Naive thymus-derived CD4-positive, alpha-beta T cell (primary cell): ENCODE results near the gene PODNL1. TPM values are rescaled to one million over a fixed set of nuclear protein-coding genes. Genes with fewer than 3 reads are reported as not detected.

Experiments
- ATAC-seq: fragments of 150-1000 bp; cut with Tn5 transposase; 2 replicates; pipeline ENCODE4 v1.10.0; 2021; ENCODE audit warnings: mild to moderate bottlenecking, moderate library complexity
- CTCF ChIA-PET: fragments of 350-600 bp; sonication (Branson Sonifier 250); formaldehyde crosslinking; loops from one replicate; lab custom pipeline; 2021; ENCODE audit warnings: antibody characterized with exemption; lab: Charles Lee
- POLR2A ChIA-PET: fragments of 350-600 bp; sonication (Branson Sonifier 250); formaldehyde crosslinking; loops from one replicate; lab custom pipeline; 2021; ENCODE audit warnings: antibody characterized with exemption, inconsistent platforms; lab: Charles Lee
- DNase-seq, 9 donors: peaks; one replicate each; pipeline versions ENCODE4 v3.0.0 to v3.0.0-alpha.2; 2020 to 2022; ENCODE audit warnings: mixed read lengths in 1 of 9
- H3K27ac ChIP-seq: one replicate; pipeline ENCODE4 v1.7.0; 2013; ENCODE audit warnings: mild to moderate bottlenecking, low read depth, low read length, moderate library complexity
- H3K27me3 ChIP-seq, 2 donors: one replicate each; pipeline ENCODE4 v1.7.0; 2013; ENCODE audit warnings: low read length in 2 of 2, mild to moderate bottlenecking in 2 of 2, moderate library complexity in 2 of 2; ENCODE audit not compliant: control insufficient read depth in 2 of 2, insufficient read depth in 2 of 2
- H3K36me3 ChIP-seq, 3 experiments: 1 replicate in 2 of 3; 2 replicates in 1 of 3; pipeline ENCODE4 v1.7.0; 2013; ENCODE audit warnings: low read length in 3 of 3, mild to moderate bottlenecking in 3 of 3, moderate library complexity in 1 of 3; ENCODE audit not compliant: insufficient read depth in 3 of 3, control insufficient read depth in 2 of 3
- H3K4me1 ChIP-seq, 2 donors: one replicate each; pipeline ENCODE4 v1.7.0; 2013; ENCODE audit warnings: low read length in 2 of 2, mild to moderate bottlenecking in 2 of 2, moderate library complexity in 1 of 2; ENCODE audit not compliant: control insufficient read depth in 2 of 2, insufficient read depth in 2 of 2
- H3K4me3 ChIP-seq: 2 replicates; pipeline ENCODE4 v1.7.0; 2013; ENCODE audit warnings: mild to moderate bottlenecking, low read length
- H3K9me3 ChIP-seq, 3 experiments: 1 replicate in 2 of 3; 2 replicates in 1 of 3; pipeline ENCODE4 v1.7.0; 2013; ENCODE audit warnings: low read length in 3 of 3; ENCODE audit not compliant: control insufficient read depth in 2 of 3
- H3K27ac Mint-ChIP-seq, 9 donors: one replicate each; pipeline ENCODE4 v1.8.0; 2020 to 2022; ENCODE audit warnings: mixed read lengths in 9 of 9, mild to moderate bottlenecking in 8 of 9, moderate library complexity in 5 of 9, inconsistent platforms in 2 of 9
- H3K27me3 Mint-ChIP-seq, 5 donors: one replicate each; pipeline ENCODE4 v1.8.0; 2021 to 2022; ENCODE audit warnings: mixed read lengths in 5 of 5, mild to moderate bottlenecking in 1 of 5
- H3K36me3 Mint-ChIP-seq, 5 donors: one replicate each; pipeline ENCODE4 v1.8.0; 2020 to 2022; ENCODE audit warnings: mixed read lengths in 5 of 5, mild to moderate bottlenecking in 3 of 5, inconsistent platforms in 1 of 5
- H3K4me1 Mint-ChIP-seq, 7 donors: one replicate each; pipeline ENCODE4 v1.8.0; 2020 to 2022; ENCODE audit warnings: mixed read lengths in 7 of 7, mild to moderate bottlenecking in 3 of 7, inconsistent platforms in 1 of 7
- H3K4me3 Mint-ChIP-seq, 10 donors: one replicate each; pipeline ENCODE4 v1.8.0; 2020 to 2022; ENCODE audit warnings: mild to moderate bottlenecking in 10 of 10, mixed read lengths in 10 of 10, moderate library complexity in 6 of 10, inconsistent platforms in 2 of 10
- H3K9me3 Mint-ChIP-seq, 11 donors: one replicate each; pipeline ENCODE4 v1.8.0; 2020 to 2022; ENCODE audit warnings: mixed read lengths in 11 of 11, mild to moderate bottlenecking in 4 of 11, inconsistent platforms in 1 of 11, moderate library complexity in 1 of 11
- intact Hi-C, 2 donors: fragments of 100-400 bp; cut with micrococcal nuclease; formaldehyde crosslinking; loops; one replicate each; pipeline ENCODE4 v1.15.1; 2023
- polyA plus RNA-seq, 2 donors: library from polyadenylated mRNA; unstranded; fragments of 300-500 nt; fragmentation: Illumina TruSeq; gene quantifications; one replicate each; pipeline ENCODE4 v1.2.3, GENCODE V29; 2021
- total RNA-seq, 6 experiments: library from RNA in 5 of 6; stranded (reverse) in 5 of 6; gene quantifications; 1 replicate in 5 of 6; 2 replicates in 1 of 6; pipeline ENCODE4 v1.2.3 and lab custom pipeline; 2021 to 2026

PODNL1 gene
- total and polyA plus RNA-seq, 7 experiments from 2014 or later = 0.33 to 0.59 TPM; not detected in 5

GRCh38 chr19:13882419-13882795 lies 55.8 kb downstream of the PODNL1 start:
- intact Hi-C loops = loop anchor here (5.0 to 10.0 kb wide), 4 partner anchors 285 to 605 kb away; no protein-coding TSS in a partner anchor
- H3K4me1 ChIP-seq = peaks cover 38 to 50% of the 10 kb centered on the region in 2 donors

GRCh38 chr19:13881692-13882418 lies 56.4 kb downstream of the PODNL1 start:
- H3K4me3 Mint-ChIP-seq = peak overlapping the region; percentile 61 to 89 (median 74)
- peak overlapping the region; percentile 49 for H3K4me3 ChIP-seq
- DNase-seq (peak in 3 of 9 donors; percentile 33 to 56 (median 35)), ATAC-seq (no peak)
- peaks cover 38 to 48% of the 10 kb centered on the region in 2 donors for H3K4me1 ChIP-seq
- no peaks in the 10 kb centered on the region for H3K36me3 Mint-ChIP-seq
- intact Hi-C loops = loop anchor here (2.0 to 10.0 kb wide), 5 partner anchors 25 to 605 kb away; partner anchors contain the start of genes BRME1 (in 1 of the 2) and CC2D1A (in 1 of the 2)
- H3K27me3 ChIP-seq = no peaks in the 10 kb centered on the region
- H3K27ac Mint-ChIP-seq = peak overlapping the region; percentile 50 to 86 (median 77)
- peak overlapping the region; percentile 50 for H3K27ac ChIP-seq
- ChIA-PET CTCF (interaction anchor here (0.6 to 2.8 kb wide), 14 partner anchors 16 to 305 kb away, joined by 3 to 15 read pairs (median 5); partner anchors contain the start of gene ASF1B), POLR2A (interaction anchor here (0.6 to 2.6 kb wide), 10 partner anchors 15 to 210 kb away, joined by 3 to 13 read pairs (median 4); partner anchors contain the start of genes DCAF15 and IL27RA)
- H3K4me1 Mint-ChIP-seq = peaks cover 6 to 43% (median 34%) of the 10 kb centered on the region in 7 donors
- no peaks in the 10 kb centered on the region for H3K9me3 ChIP-seq
- peaks cover 0 to 2% (median 0%) of the 10 kb centered on the region in 11 donors for H3K9me3 Mint-ChIP-seq
- no peaks in the 10 kb centered on the region for H3K36me3 ChIP-seq
- no peaks in the 10 kb centered on the region for H3K27me3 Mint-ChIP-seq

More at GRCh38 chr19:13882419-13882795, 55.8 kb downstream of the PODNL1 start:
- DNase-seq (no peak), ATAC-seq (no peak)
- Histone ChIP-seq H3K9me3 (no peaks in the 10 kb centered on the region), H3K27ac (peak overlapping the region; percentile 50), H3K27me3 (no peaks in the 10 kb centered on the region), H3K36me3 (no peaks in the 10 kb centered on the region), H3K4me3 (peak overlapping the region; percentile 49)
- Mint-ChIP-seq H3K4me3 (peak overlapping the region; percentile 61 to 89 (median 74)), H3K27ac (peak overlapping the region; percentile 50 to 86 (median 77)), H3K9me3 (peaks cover 0 to 2% (median 0%) of the 10 kb centered on the region in 11 donors), H3K36me3 (no peaks in the 10 kb centered on the region), H3K4me1 (peaks cover 6 to 43% (median 34%) of the 10 kb centered on the region in 7 donors), H3K27me3 (no peaks in the 10 kb centered on the region)
- POLR2A ChIA-PET = interaction anchor here (0.8 to 2.6 kb wide), 3 partner anchors 20 to 189 kb away, joined by 3 to 13 read pairs (median 4); partner anchors contain the start of gene IL27RA
- CTCF ChIA-PET = interaction anchor here (0.6 to 2.8 kb wide), 12 partner anchors 15 to 305 kb away, joined by 3 to 15 read pairs (median 6); partner anchors contain the start of gene ASF1B

GRCh38 chr19:13881251-13881691 lies 56.9 kb downstream of the PODNL1 start:
- ATAC-seq = no peak
- H3K4me1 Mint-ChIP-seq = peaks cover 6 to 43% (median 34%) of the 10 kb centered on the region in 7 donors

More at GRCh38 chr19:13881251-13881691, 56.9 kb downstream of the PODNL1 start:
- Mint-ChIP-seq H3K27me3 (no peaks in the 10 kb centered on the region), H3K9me3 (peaks cover 0 to 2% (median 0%) of the 10 kb centered on the region in 11 donors), H3K4me3 (peak overlapping the region in 9 of 10 donors; percentile 9 to 89 (median 75)), H3K27ac (peak overlapping the region in 6 of 9 donors; percentile 12 to 86 (median 76)), H3K36me3 (no peaks in the 10 kb centered on the region)
- H3K4me1 ChIP-seq = peaks cover 38 to 43% of the 10 kb centered on the region in 2 donors
- no peak overlapping the region for H3K27ac ChIP-seq
- H3K4me3 ChIP-seq = peak overlapping the region; percentile 49
- H3K36me3 ChIP-seq = no peaks in the 10 kb centered on the region
- intact Hi-C loops = loop anchor here (2.0 to 10.0 kb wide), 5 partner anchors 26 to 606 kb away; partner anchors contain the start of genes BRME1 (in 1 of the 2) and CC2D1A (in 1 of the 2)
- DNase-seq = peak in 1 of 9 donors; percentile 59
- no peaks in the 10 kb centered on the region for H3K9me3 ChIP-seq
- ChIA-PET POLR2A (interaction anchor here (0.6 to 2.6 kb wide), 11 partner anchors 16 to 350 kb away, joined by 3 to 13 read pairs (median 4); partner anchors contain the start of genes DCAF15, IL27RA and RFX1), CTCF (interaction anchor here (0.7 to 3.1 kb wide), 15 partner anchors 17 to 255 kb away, joined by 3 to 18 read pairs (median 6); partner anchors contain the start of gene ASF1B)
- no peaks in the 10 kb centered on the region for H3K27me3 ChIP-seq

Other genes starting within 250 kb of the PODNL1 start
- gene MRI1, start 173.9 kb downstream of the PODNL1 start, total RNA-seq = 10 to 100 TPM; 29.1 to 56.2 (median 49.2) TPM
- gene MRI1, start 173.9 kb downstream of the PODNL1 start, polyA plus RNA-seq = 10 to 100 TPM in 1 of 2 donors, 1 to 10 TPM in 1; 7.1 to 22.4 TPM
- 100 to 1,000 TPM in 1 of 5 experiments, 10 to 100 TPM in 4; 57.2 to 108 (median 86.2) TPM for gene C19orf53, start 164.0 kb downstream of the PODNL1 start, total RNA-seq
- gene C19orf53, start 164.0 kb downstream of the PODNL1 start, polyA plus RNA-seq = 100 to 1,000 TPM; 203 to 289 TPM
- 1 to 10 TPM; 4.8 to 7.8 (median 5.9) TPM for gene ZSWIM4, start 143.0 kb downstream of the PODNL1 start, total RNA-seq
- 1 to 10 TPM in 1 of 2 donors, under 1 TPM in 1; 0.73 to 1.6 TPM for gene ZSWIM4, start 143.0 kb downstream of the PODNL1 start, polyA plus RNA-seq
- gene NANOS3, start 61.3 kb downstream of the PODNL1 start, total RNA-seq = 1 to 10 TPM in 2 of 5 experiments, not detected in 3; 1.3 to 3.4 TPM
- not detected for gene NANOS3, start 61.3 kb downstream of the PODNL1 start, polyA plus RNA-seq
- 10 to 100 TPM in 1 of 5 experiments, 1 to 10 TPM in 4; 1.8 to 13.7 (median 2.9) TPM for gene BRME1, start 32.3 kb downstream of the PODNL1 start, total RNA-seq
- gene BRME1, start 32.3 kb downstream of the PODNL1 start, polyA plus RNA-seq = 1 to 10 TPM in 1 of 2 donors, under 1 TPM in 1; 0.56 to 1.6 TPM
- 10 to 100 TPM; 21.0 to 33.1 (median 29.8) TPM for gene CC2D1A, start 32.2 kb downstream of the PODNL1 start, total RNA-seq
- 10 to 100 TPM in 1 of 2 donors, 1 to 10 TPM in 1; 4.1 to 13.3 TPM for gene CC2D1A, start 32.2 kb downstream of the PODNL1 start, polyA plus RNA-seq
- 10 to 100 TPM; 68.5 to 92.0 (median 87.2) TPM for gene DCAF15, start 14.1 kb upstream of the PODNL1 start, total RNA-seq
- gene DCAF15, start 14.1 kb upstream of the PODNL1 start, polyA plus RNA-seq = 1 to 10 TPM; 3.7 to 8.8 TPM
- 10 to 100 TPM; 15.7 to 23.5 (median 20.5) TPM for gene RFX1, start 67.9 kb upstream of the PODNL1 start, total RNA-seq
- gene RFX1, start 67.9 kb upstream of the PODNL1 start, polyA plus RNA-seq = 1 to 10 TPM; 1.0 TPM
- not detected for gene RLN3, start 89.7 kb upstream of the PODNL1 start, total RNA-seq
- gene RLN3, start 89.7 kb upstream of the PODNL1 start, polyA plus RNA-seq = not detected
- gene IL27RA, start 93.3 kb upstream of the PODNL1 start, total RNA-seq = 100 to 1,000 TPM in 1 of 5 experiments, 10 to 100 TPM in 4; 32.1 to 118 (median 83.2) TPM
- 100 to 1,000 TPM in 1 of 2 donors, 10 to 100 TPM in 1; 76.4 to 120 TPM for gene IL27RA, start 93.3 kb upstream of the PODNL1 start, polyA plus RNA-seq
- under 1 TPM in 1 of 5 experiments, not detected in 4; 0.22 TPM for gene PALM3, start 123.7 kb upstream of the PODNL1 start, total RNA-seq
- not detected for gene PALM3, start 123.7 kb upstream of the PODNL1 start, polyA plus RNA-seq
- gene MISP3, start 134.4 kb upstream of the PODNL1 start, total RNA-seq = 1 to 10 TPM in 2 of 5 experiments, under 1 TPM in 3; 0.58 to 1.9 (median 0.91) TPM
- gene MISP3, start 134.4 kb upstream of the PODNL1 start, polyA plus RNA-seq = under 1 TPM; 0.18 to 0.19 TPM
- under 1 TPM in 3 of 5 experiments, not detected in 2; 0.34 to 0.78 (median 0.60) TPM for gene C19orf67, start 147.4 kb upstream of the PODNL1 start, total RNA-seq
- not detected for gene C19orf67, start 147.4 kb upstream of the PODNL1 start, polyA plus RNA-seq
- 10 to 100 TPM; 32.6 to 87.3 (median 62.5) TPM for gene SAMD1, start 152.3 kb upstream of the PODNL1 start, total RNA-seq
- gene SAMD1, start 152.3 kb upstream of the PODNL1 start, polyA plus RNA-seq = 1 to 10 TPM; 3.0 to 4.0 TPM
- gene PRKACA, start 179.3 kb upstream of the PODNL1 start, total RNA-seq = 100 to 1,000 TPM in 1 of 5 experiments, 10 to 100 TPM in 4; 41.3 to 101 (median 63.1) TPM
- 1 to 10 TPM; 1.9 to 2.2 TPM for gene PRKACA, start 179.3 kb upstream of the PODNL1 start, polyA plus RNA-seq
- 10 to 100 TPM in 1 of 5 experiments, 1 to 10 TPM in 3, under 1 TPM in 1; 0.98 to 79.0 (median 2.1) TPM for gene ASF1B, start 198.2 kb upstream of the PODNL1 start, total RNA-seq
- gene ASF1B, start 198.2 kb upstream of the PODNL1 start, polyA plus RNA-seq = 1 to 10 TPM; 2.4 to 4.5 TPM